G401.6 (cell line): ENCODE data around the gene PFKL.

Experiments
- FAIRE-seq: peaks from 2 replicates; lab custom pipeline; 2012; peaks lifted over from hg19 to GRCh38; lab: Jason Lieb, UNC

The PFKL gene

DNA sequence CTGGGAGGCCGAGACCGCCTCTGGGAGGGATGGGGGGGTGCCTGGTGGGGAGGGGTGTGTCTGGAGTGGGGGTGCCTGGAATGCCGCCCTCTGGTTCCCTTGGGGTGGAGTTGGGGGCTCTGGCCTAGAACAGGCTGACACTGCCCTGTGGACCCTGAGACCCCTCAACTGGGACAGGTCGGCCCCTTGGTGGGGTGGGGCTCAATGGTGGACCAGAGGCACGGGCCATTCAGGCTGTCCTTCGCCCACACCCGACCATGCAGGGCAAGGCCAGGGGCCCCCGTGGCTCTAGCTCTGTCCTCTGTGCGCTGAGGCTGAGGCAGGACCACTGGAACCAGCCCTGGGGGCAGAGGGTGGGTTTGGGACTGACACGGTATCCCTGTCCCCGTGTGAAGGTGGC lies 14.7 kb downstream of the PFKL start:
- no peak for FAIRE-seq

DNA sequence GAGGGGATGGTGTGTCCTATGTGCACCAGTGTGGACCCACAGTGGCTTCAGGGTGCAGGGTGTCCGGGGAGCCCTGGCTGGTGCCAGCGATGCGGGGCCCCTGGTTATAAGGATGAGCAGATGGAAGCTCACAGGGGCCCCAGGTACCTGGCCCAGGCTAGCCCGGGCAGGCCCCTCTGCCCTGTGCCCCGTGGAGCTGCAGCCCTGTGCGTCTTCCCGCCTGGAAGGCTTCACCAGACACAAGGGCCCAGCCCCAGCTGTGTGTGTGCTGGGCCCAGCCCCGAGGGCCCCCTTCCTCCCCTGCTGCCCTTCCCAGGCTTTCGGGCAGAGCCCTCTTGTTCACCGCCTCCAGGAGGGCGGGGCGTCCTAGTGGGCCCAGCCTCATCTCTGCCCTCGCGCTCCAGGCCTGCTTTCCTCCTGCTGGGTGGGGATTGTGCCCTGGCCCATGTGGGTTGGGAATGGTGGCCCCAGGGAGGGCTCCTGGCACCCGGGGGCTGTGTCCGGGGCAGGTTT lies 15.9 kb downstream of the PFKL start:
- no peak for FAIRE-seq

DNA sequence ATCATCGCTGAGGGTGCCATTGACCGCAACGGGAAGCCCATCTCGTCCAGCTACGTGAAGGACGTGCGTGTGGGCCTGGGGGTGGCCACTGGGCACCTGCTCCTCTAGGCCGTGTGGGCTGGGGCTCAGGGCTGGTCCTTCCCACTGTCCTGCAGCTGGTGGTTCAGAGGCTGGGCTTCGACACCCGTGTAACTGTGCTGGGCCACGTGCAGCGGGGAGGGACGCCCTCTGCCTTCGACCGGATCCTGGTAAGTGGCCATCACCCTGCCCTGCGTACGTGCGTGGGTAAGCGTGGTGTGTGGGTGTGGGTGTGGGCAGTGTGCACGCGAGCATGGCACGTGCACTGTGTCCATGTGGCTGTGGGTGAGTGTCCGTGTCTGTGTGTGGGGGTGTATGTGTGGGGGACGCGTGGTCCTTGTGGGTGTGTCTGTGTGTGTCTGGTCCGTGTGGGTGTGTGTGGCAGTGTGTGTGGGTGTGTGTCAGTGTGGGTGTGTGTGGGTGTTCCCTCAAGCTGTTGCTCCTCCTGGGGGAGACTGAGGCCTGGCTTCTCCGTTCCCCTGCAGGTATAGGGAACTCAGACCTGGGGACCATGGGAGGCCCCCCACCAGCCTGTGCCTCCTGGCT lies 16.5 kb downstream of the PFKL start:
- no peak for FAIRE-seq

DNA sequence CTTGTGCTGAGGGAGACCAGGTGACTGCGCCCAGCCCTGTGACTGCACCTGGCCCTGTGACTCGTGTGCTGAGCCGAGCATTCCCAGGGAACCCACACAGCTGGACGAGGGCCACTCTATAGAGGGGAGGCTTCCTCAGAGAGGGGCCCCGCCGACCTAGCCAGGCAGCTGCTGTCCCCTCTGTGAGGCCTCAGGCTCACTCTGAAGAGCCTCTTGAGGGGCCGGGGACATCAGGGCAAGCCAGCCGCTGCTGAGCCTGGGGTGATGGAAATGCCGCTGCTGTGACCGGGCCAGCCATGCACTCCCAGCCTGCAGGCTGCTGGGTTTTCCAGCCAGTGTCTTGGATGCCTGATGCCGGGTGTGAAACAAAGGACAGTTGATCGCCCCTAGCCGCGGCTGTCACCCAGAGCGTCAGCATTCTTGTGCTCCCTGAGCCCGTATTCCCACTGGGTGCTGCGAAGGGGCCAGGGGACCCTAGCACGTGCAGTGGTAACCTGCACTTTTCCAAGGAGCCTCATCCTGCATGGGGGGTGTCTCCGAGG lies 17.5 kb downstream of the PFKL start:
- no peak for FAIRE-seq

DNA sequence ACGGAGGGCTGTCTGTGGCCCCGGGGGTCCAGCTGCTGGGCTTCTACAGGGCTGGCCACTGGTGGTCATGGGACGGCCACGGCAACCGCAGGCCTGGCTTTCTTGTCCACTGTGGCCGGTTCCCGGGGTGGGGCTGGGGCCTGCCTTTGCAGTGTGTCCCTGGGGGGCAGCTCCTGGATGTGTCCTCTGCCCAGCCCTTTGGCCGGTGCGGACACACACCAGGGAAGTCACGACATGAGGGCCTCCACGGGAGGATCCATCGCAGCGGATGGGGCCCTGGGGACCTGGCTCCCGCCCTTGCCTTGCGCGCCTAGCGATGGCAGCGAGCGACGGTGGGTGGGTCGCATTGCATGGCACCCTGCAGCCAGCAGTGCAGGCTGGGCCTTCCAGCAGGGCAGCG lies 18.0 kb downstream of the PFKL start:
- no peak for FAIRE-seq

DNA sequence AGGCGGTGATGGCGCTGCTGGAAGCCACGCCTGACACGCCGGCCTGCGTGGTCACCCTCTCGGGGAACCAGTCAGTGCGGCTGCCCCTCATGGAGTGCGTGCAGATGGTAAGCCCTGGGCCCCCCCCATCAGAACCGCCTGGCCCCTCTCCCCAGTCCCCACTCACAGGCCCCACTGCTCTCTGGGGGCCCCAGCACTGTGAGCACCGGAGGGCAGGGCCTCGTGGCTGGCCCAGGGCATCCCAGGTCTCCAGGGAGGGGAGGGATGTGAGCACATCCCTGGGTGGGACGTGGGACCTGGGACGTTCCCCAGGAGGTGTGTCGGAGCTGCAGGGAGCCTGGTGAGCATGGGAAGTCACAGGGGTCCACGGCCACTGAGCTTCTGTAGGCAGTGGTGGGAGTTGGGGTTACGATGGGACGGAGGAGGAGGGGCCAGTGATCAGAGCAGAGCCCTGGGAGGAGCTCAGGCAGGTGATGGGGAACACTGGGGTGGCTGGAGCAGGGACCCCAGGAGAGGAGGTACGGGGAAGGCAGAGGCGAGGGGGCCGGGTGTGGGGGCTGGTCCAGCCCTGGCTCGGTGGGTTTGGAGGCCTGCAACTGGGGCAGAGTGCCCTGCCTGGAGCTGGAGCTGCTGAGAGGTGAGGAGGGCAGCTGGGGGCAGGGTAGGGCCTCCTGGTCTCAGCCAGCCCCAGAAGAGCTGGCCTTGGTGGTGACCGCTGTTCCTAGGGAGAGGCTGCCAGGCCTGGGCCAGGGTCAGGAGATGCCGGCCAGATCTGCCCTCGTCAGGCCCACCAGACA lies 18.8 kb downstream of the PFKL start:
- FAIRE-seq, result no peak

DNA sequence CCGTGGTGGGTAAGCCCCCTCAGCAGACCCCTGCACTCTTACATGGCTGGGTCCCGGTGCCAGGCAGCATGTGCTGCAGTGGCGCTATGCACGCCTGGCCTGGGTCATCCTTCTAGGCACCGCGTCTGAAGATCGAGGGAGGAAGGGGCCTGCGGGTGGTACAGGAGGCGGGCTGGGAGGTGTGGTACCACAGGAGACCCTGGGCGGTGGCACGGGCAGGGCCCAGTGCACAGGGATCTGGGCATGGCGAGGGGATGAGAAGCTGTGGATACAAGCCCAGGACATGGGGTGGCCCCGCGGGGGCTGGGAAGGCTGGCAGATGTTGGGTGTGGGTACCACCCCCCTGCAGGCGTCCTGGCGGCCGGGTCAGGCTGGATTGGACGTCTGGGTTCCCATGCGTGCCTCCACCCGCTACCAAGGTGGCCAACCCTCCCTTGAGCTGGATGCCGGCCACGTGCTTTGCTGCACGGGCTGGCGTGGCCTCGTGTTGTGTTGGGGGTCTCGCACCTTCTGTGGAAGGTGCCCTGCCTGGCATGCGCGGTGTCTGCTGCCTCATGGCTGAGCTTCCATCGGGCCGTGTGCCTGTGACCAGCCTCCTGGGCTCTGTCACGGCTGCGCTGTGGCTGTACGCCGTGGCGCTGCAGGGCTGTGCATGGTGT lies 19.7 kb downstream of the PFKL start:
- FAIRE-seq, result no peak

DNA sequence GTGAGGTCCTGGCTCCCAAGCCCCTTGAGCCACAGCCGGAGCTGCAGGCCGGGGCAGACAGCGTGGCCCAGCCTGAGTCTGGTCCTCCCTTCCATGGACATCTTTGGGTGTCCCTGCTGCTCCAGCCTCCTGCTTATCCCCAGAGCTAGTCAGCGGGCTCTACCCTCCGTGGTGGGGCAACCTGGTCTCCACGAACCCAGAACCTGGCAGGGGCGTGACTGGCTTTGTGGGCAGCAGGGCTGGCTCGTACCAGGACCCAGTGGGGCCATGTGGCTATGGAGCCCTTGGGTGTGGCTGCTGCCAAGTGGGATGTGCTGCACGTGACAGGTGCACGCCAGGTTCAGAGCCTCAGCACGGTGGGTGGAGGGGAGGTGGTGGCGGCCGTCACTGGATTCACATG lies 21.0 kb downstream of the PFKL start:
- FAIRE-seq, result no peak

DNA sequence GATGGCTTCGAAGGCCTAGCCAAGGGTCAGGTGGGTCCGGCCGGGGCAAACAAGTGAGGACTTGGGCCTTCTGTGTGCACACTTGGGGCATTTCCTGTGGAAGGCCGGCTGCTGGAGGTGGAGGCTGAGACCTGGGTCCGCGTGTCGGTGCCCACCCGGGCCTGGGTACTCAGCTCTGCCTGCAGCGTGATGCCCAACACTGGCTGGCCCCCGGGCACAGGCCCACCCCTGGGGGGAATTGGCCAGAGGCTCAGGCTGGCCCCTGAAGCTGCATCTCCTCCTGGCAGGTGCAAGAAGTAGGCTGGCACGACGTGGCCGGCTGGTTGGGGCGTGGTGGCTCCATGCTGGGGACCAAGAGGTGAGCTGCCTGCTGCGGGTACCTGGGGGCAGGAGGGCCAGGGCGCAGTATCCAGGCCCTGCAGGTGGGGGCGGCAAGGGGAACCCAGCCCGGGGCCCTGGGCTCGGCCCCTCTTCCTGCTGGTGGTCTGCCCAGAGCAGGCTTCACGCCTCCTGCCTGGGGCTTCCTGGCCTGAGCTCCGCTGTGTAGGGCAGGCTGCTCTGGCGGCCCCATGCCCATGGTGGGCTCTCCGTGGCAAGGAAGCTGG lies 22.1 kb downstream of the PFKL start:
- FAIRE-seq, result no peak

DNA sequence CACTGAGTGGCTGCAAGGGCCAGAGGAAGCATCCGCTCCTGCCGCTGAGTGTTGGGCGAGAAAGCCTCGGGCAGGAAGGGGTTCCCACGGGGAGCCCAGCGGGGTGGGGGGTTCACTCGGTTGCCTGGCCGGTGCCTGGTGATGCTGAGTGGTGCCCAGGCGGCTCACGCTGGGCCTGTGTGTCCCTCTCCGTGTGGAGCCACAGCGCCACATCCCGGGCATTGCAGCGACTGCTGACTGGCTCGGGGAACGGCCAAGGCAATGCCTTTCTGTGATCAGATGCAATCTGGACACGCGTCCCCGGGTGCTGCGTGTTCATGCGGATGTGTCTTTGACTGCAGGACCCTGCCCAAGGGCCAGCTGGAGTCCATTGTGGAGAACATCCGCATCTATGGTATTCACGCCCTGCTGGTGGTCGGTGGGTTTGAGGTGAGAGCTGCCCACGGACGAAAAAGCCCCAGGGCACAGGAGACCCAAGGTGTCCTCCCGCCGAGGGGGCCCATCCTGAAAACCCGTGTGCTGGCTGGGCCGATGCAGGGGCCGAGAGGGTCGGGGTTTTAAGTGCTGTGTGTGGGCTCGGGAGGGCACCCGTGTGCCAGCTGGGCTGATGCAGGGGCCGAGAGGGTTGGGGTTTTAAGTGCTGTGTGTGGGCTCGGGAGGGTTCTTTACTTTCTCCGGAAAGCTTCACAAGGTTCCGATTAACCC lies 22.9 kb downstream of the PFKL start:
- FAIRE-seq, result no peak

DNA sequence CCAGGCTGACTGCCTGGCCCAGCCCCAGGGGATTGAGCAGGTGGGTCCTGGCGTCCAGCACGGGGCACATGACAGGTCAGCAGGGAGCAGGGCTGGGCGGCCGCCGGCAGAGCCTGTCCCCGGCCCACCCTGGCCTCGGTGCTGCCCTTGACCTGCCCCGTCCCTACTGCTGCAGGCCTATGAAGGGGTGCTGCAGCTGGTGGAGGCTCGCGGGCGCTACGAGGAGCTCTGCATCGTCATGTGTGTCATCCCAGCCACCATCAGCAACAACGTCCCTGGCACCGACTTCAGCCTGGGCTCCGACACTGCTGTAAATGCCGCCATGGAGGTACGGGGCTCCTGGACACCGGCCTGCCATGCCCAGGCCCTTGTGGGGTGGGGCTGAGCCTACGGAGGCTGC lies 23.7 kb downstream of the PFKL start:
- no peak for FAIRE-seq

DNA sequence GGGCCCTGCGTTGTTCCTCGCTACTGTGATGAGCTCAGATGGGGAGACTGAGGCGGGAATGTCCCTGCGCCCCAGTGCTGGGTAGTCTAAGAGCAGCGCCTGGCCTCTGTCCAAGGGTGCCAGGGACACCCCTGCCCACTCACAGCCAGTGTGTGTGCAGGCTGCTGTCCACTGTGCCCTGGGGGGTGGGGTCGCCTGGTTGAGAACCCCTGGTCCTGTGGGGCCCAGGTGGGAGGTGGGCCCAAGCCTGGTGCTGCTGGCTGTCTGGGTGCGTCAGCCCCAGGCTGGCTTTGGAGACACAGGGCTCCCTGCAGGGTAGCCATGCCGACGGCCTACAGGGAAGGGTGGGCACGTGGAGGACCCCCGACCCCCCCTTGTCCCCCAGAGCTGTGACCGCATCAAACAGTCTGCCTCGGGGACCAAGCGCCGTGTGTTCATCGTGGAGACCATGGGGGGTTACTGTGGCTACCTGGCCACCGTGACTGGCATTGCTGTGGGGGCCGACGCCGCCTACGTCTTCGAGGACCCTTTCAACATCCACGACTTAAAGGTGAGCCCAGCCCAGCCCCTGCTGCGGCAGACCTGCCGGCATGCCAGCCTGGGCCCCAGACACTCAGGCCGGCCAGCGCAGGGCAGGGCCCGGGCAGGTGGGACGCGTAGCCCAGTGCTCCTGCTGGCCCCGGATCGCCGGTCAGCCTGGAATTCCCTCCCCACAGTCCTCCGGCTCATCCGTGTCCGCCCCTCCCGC lies 24.4 kb downstream of the PFKL start:
- FAIRE-seq, result no peak

DNA sequence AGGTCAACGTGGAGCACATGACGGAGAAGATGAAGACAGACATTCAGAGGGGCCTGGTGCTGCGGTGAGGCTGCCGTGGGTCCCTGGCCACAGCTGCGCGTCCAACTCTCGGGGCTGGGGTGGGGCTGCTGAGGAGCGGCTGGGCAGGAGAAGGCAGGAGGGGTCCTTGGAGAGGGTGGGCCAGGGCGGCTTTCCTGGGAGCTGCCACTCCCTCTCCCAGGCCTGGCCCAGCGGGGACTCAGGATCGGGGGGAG lies 24.9 kb downstream of the PFKL start:
- no peak for FAIRE-seq

DNA sequence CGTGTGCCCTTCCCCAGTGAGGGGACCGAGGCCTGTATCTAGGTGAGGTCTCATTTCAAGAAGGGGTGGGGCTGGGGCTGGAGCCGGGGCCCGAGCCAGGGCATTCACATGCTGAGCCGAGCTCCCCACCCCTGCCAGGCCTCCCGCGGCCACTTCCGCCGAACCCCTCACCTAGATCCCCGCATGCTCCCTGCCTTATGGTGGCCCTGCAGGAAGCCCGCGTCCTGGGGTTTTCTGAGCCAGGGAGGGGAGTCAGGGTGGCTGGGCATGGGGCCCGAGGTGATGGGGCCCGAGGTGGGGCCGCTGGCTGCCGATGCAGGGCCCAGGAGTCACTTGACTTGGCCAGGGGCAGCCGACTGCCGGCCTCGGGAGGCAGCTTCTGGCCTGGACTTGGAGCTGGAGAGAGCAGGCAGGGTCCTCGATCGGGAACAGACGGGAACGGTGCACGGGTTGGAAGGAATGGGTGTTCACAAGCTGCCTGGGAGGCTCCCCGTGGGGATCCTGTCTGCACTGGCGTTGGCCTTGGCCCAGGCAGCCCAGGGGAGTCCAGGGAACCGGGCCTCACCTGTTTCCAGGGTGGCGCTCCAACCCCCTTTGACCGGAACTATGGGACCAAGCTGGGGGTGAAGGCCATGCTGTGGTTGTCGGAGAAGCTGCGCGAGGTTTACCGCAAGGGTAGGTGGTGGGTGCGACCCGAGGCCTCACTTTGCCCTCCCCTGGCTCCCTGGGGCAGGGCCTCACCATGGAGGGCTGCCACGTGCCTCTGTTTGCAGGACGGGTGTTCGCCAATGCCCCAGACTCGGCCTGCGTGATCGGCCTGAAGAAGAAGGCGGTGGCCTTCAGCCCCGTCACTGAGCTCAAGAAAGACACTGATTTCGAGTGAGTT lies 25.8 kb downstream of the PFKL start:
- FAIRE-seq, result no peak

DNA sequence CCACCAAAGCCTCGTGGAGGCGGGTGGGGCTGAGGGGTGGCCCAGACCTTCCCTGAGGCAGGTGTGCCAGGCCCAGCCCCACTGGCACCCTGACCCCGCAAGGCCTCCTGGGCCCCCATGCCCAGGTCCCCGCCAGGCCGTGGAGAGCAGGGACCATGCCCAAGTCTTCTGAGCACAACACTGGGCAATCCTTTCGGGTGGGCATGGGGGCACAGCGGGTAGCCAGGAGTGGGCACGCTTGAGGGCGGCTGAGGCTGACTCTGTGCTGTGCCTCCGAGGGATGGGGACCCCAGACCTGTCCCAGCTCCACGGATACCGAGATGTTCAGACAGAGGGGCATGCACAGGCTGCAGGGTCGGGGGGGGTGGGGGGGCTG lies 26.4 kb downstream of the PFKL start:
- FAIRE-seq, result no peak

DNA sequence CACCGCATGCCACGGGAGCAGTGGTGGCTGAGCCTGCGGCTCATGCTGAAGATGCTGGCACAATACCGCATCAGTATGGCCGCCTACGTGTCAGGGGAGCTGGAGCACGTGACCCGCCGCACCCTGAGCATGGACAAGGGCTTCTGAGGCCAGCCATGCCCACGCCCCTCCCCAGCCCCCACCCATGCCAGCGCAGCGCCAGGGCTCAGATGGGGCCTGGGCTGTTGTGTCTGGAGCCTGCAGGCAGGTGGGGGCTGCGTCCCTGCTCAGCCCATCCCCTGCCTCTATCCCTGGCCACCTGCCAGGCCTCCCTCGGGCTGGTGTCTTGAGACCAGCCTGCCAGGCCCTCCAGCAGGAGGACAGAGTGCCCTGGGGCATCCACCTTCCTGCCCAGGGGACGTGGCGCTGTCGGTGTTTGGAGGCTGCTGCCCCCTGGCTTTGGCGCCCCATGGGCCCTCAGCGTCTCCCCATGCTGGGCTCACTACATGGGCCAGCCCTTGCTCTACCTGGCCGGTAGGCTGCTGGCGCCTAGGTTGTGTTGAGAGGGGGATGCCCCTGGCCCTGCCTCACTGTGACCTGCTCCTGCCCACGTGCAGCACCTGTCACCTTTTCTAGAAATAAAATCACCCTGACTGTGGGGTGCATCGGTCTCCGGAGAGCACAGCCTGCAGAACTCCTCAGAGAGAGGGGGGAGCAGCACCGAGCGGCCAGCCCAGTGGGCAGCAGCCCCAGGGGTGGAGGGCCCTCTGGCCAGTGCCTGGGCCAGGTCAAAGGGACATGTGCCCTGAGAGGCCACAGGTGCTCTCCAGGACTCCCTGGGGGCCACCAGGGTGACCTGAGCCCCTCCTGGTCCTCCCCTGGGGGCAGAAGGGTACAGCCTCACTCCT lies 27.1 kb downstream of the PFKL start:
- no peak for FAIRE-seq

DNA sequence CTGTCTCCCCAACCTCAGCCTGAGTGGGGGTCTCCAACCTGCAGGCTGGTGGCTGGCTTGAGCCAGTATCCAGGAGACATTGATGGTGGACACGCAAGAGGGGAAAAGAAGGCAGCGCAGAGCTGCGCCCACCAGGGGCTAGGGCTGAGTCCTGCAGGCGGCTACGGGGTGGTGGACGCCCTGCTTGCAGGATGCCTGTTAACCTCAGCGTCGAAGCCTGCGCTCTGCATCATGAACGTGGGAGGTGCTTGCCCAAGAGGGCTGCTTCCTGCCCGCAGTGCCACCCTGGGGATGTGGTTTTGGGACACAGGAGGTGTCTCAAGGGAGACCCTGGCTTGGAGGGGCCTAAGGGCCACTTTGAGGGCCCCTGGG lies 27.7 kb downstream of the PFKL start:
- no peak for FAIRE-seq

DNA sequence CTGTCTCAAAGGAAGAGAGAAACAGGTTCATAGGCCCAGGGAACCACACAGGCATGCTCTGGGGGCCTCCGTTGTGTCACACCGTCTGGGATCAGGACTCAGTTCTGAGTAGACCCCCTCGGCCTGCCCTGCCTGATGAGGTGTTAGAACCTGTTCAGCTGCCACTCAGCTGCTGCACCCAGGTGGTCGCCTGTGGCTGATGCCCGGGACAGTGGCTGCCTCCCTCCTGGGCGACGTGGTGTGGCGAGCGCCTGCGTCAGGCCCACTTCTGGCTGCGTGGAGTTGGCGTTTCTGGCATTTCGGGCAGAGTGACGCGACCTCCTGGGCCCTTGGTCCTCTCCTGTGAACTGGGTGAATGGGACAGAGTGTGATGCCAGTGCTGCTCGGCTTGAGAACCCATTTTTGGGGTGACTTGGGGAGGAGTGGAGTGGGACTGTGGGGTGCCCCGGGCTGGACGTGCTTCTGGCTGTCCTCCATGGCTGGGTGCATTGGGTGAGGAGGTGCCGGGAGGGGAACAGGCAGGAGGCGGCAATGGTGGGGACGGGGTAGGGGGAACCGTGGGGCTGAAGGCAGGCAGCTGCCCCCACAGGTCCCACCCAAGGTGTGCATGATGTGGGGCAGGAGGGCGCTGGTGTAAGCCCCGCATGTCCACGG lies 28.5 kb downstream of the PFKL start:
- no peak for FAIRE-seq
